ENCODE data around the gene DCXR. TPM values are rescaled to one million over a fixed set of nuclear protein-coding genes. Genes with fewer than 3 reads are reported as not detected.

Gene DCXR
- total and polyA plus RNA-seq, 7 donors: 44.3 to 163 (median 94.8) TPM

DNA sequence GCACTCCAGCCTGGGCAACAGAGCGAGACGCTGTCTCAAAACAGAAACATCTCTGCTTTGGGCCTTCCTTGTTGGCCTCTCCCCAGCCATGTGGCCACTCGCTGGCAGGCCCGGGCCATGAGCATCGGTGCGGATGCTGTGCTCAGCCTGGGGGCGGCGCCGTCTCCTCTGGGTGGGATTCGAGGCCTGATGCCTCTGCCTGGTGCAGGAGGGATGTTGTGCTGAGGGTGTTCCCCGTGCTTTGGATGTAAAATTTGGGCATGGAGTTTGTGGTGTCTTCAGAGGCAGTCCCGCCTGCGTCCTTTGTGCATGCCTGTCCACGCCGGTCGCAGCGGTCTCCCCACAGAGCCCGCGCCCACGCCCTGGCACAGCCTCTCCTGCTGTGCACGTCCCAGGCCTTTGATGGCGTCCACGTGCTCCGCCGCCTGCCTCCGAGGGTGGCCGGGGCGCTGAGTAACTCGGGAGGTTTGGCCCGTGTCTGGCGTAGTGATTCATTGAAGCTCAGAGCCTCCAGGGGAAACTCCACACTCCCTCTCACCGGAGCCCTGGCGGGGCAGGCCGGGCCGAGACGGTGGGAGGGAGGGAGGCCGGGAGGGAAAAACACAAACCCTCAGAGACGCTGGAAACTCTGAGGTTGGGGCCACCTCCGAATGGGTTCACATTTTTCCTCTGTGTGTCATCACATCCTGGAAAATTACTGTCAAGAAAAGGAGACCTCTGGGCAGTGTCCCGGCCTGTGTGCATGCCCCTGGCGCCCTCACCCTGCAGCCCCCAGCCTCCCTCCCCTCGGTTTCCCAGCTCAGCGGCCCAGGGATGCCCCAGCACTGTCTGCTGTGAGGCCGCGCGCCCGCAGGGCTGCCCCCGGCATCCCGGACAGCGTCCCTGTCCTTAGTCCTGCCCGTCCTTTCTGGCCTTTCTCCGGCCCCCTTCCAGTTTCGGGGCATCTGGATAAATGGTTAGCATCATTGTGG lies 33.8 kb downstream of the DCXR start:
- Histone ChIP-seq H3K36me3 (no peaks in the 10 kb centered on the region), H3K4me1 (peaks cover 0 to 55% (median 50%) of the 10 kb centered on the region in 4 donors), H3K27ac (peak overlapping the region; percentile 46 to 72 (median 62)), H3K27me3 (no peaks in the 10 kb centered on the region), H3K4me3 (peak overlapping the region in 1 of 4 donors; percentile 2), H3K9me3 (no peaks in the 10 kb centered on the region)
- peak; percentile 95 for DNase-seq
- WGBS, 2 donors: 81 to 88% methylated on average over 53 of the region's 53 CpGs
- TF ChIP-seq POLR2AphosphoS5 (IDR thresholded peaks at IDR 0.05): peak in 3 of 4 donors; percentile 37 to 78 (median 53)
- TF ChIP-seq, protein P1, sequence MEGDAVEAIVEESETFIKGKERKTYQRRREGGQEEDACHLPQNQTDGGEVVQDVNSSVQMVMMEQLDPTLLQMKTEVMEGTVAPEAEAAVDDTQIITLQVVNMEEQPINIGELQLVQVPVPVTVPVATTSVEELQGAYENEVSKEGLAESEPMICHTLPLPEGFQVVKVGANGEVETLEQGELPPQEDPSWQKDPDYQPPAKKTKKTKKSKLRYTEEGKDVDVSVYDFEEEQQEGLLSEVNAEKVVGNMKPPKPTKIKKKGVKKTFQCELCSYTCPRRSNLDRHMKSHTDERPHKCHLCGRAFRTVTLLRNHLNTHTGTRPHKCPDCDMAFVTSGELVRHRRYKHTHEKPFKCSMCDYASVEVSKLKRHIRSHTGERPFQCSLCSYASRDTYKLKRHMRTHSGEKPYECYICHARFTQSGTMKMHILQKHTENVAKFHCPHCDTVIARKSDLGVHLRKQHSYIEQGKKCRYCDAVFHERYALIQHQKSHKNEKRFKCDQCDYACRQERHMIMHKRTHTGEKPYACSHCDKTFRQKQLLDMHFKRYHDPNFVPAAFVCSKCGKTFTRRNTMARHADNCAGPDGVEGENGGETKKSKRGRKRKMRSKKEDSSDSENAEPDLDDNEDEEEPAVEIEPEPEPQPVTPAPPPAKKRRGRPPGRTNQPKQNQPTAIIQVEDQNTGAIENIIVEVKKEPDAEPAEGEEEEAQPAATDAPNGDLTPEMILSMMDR (IDR thresholded peaks at IDR 0.05): no peak
- no peak for TF ChIP-seq POLR2A (IDR thresholded peaks at IDR 0.05)
- peak in 1 of 4 donors; percentile 36 for TF ChIP-seq EP300 (IDR thresholded peaks at IDR 0.05)
- intact Hi-C loops (cut with DNase I): no loop called here

DNA sequence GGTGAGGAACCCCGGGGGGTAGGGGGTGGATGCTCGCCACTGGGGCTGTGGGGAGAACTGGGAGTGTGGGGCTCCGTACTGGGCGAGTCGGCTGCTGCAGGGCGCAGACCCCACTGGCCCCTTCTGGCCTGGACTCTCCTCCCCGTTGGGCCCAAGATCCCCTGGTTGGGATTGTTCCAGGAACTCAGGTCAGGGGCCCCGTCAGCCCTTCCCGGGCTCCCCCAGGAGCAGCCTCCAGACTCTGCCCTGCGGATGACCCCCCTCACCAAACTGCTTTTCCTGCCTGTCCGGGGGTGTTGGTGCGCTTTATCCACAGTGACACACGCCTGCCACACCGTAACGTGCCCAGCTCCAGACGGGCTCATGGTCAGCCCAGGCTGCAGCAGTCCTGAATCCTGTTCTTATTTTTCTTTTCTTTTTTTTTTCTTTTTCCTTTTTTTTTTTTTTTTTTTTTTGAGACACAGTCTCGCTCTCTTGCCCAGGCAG lies 35.9 kb downstream of the DCXR start:
- H3K27me3 ChIP-seq: no peaks in the 10 kb centered on the region
- WGBS, 2 donors: 85 to 89% methylated on average over 17 of the region's 17 CpGs
- H3K9me3 ChIP-seq: no peaks in the 10 kb centered on the region
- H3K27ac ChIP-seq: no peak overlapping the region
- TF ChIP-seq EP300 (IDR thresholded peaks at IDR 0.05): no peak
- no peak for TF ChIP-seq POLR2A (IDR thresholded peaks at IDR 0.05)
- TF ChIP-seq, protein P1 (IDR thresholded peaks at IDR 0.05): no peak
- TF ChIP-seq POLR2AphosphoS5 (IDR thresholded peaks at IDR 0.05): no peak
- H3K36me3 ChIP-seq: peaks cover 0 to 4% (median 0%) of the 10 kb centered on the region in 4 donors
- intact Hi-C loops (cut with DNase I): no loop called here
- H3K4me1 ChIP-seq: peaks cover 0 to 42% (median 41%) of the 10 kb centered on the region in 4 donors
- no peak for DNase-seq
- no peak overlapping the region for H3K4me3 ChIP-seq

DNA sequence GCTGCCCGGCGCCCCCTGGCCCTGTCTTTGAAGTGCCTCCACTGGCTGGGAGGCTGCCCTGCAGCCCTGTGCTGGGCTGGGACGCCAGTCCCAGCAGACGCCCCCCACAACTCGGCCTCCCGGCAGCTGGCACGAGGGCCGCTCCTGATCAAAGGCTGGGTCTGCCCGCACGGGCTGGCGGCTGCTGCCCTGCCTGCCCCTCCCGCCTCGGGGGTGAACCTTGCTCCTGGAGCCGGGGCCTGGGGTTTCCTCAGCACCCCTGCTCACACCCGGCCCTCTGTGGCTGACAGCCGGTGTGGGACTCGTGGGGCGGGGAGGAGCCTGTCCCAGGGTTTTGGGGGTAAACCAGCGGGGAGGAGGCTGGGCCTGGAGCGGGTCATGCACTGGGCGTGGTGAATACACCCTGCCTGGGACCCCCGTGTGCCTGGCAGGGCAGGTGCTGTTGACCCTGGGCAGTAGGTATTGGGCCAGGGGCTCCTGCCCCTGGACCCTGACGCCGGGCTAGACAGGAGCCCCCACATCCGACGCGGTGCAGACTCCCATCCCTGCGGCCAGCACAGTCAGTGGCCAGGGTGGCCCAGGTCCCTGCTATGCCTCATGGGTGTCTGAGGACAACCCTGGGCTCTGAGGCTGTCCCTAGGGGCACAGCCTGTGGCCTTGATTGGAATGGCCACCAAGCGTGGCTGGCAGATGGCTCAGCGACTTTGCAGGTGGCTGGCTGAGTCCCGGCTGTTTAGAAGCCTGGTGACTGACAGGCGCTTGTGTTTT lies 36.5 kb downstream of the DCXR start:
- intact Hi-C loops (cut with DNase I): no loop called here
- TF ChIP-seq POLR2AphosphoS5 (IDR thresholded peaks at IDR 0.05) (no peak), EP300 (IDR thresholded peaks at IDR 0.05) (no peak)
- H3K9me3 ChIP-seq: no peaks in the 10 kb centered on the region
- no peak overlapping the region for H3K27ac ChIP-seq
- H3K4me3 ChIP-seq: no peak overlapping the region
- 37 to 73% methylated on average over 32 of the region's 32 CpGs for WGBS, 2 donors
- peaks cover 0 to 9% (median 0%) of the 10 kb centered on the region in 4 donors for H3K36me3 ChIP-seq
- H3K4me1 ChIP-seq: peaks cover 0 to 35% (median 34%) of the 10 kb centered on the region in 4 donors
- no peaks in the 10 kb centered on the region for H3K27me3 ChIP-seq
- DNase-seq: no peak

DNA sequence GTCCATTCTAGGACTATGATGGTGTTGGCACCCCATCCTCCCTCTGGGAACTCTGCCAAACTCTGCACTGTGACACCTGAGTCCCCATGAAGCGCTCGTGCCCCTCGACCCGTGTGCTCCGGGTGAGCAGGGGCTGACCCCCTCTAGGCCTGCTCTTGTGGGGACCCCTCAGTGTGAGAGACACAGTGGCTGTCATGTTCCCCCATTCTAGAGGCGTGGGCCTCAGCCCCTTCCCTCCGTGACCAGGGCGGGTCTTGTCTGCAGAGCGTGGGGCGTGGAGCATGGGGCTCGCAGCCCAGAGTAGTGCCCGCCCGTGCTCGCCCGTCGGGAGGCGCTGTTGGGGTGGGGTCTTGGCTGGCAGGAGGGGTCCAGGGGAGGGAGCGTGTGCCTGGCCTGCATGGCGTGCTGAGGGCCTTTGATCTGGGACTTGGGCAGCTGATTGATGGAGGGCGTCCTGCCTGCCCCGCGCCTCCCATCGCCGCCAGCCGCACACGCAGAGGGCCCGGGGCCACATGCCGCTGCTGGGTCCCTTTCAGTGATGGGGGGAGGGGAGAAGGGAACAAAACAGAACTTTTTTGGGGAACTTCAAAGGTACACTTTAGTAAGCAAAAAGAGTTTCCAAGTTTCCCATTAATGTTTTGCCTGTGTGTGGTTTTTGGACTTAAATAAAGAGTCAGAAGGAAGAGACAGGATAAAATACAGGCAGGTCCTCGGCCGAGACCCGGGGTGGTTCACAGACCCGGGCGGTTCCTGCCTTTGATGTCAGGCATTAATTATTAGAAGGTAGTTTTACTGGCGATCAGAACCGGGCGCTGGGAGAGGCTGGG lies 37.3 kb downstream of the DCXR start:
- intact Hi-C loops (cut with DNase I): no loop called here
- TF ChIP-seq, protein P1 (IDR thresholded peaks at IDR 0.05): no peak
- no peak for TF ChIP-seq POLR2AphosphoS5 (IDR thresholded peaks at IDR 0.05)
- TF ChIP-seq POLR2A (IDR thresholded peaks at IDR 0.05): no peak
- TF ChIP-seq EP300 (IDR thresholded peaks at IDR 0.05): no peak
- Histone ChIP-seq H3K27me3 (no peaks in the 10 kb centered on the region), H3K4me1 (peaks cover 0 to 27% (median 26%) of the 10 kb centered on the region in 4 donors), H3K4me3 (no peak overlapping the region), H3K27ac (no peak overlapping the region), H3K9me3 (no peaks in the 10 kb centered on the region), H3K36me3 (peaks cover 0 to 9% (median 0%) of the 10 kb centered on the region in 4 donors)
- WGBS, 2 donors: 40 to 78% methylated on average over 36 of the region's 36 CpGs
- DNase-seq: no peak

Data from sigmoid colon (tissue), 7 donors.